NOMO-1 treated with DMSO at 0.1 percent for 48 hours (cell line): ENCODE data around the gene TSC22D4.
"Not testable (repeated sequence)": the region's sequence is repeated elsewhere in the genome, so short reads cannot be mapped to it uniquely, and the experiment has no call there.

Experiments
- DNase-seq: peaks from one replicate; lab custom pipeline; 2025; ENCODE audit not compliant: unreplicated experiment; lab: John Stamatoyannopoulos, UW

Gene TSC22D4

DNA sequence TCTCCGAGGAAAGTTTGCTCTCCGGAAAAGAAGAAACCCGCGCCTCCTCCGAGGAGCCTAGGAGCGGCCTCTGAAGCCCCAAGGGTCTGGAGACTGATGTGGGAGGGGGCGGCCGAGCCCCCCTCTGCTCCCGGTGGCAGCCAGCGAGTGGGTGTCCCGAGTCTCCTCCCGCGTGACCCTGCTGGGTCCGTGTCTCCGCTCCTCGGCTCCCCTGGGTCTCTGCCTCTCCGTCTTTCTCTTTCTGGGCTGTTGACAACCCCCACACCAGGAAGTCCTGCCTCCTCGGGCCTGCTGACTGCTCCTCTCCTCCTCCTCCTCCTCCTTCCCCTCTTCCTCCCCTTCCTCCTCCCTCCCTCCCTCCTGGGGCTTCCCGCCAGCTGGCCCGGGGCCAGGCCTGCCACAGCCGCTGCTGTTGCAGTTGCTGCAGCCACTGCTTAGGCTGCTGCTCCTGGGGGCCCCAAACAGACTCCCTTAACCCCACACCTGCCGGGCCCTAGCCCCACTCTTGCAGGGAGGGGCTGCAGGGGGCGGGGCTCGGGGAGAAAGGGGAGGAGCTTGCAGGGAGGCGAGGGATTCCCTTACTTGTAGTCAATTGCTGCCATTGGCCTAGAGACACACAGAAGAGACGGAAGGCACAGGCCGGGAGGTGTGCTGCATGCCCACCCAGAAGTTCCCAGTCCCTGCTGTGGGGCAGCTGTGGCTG, at the start of gene TSC22D4:
TSC22D4 (minus strand) TSS at position 257 of the 703 bp plus-strand sequence. CDS start 1,176 bp downstream, outside the sequence.
- DNase-seq = peak; percentile 98

DNA sequence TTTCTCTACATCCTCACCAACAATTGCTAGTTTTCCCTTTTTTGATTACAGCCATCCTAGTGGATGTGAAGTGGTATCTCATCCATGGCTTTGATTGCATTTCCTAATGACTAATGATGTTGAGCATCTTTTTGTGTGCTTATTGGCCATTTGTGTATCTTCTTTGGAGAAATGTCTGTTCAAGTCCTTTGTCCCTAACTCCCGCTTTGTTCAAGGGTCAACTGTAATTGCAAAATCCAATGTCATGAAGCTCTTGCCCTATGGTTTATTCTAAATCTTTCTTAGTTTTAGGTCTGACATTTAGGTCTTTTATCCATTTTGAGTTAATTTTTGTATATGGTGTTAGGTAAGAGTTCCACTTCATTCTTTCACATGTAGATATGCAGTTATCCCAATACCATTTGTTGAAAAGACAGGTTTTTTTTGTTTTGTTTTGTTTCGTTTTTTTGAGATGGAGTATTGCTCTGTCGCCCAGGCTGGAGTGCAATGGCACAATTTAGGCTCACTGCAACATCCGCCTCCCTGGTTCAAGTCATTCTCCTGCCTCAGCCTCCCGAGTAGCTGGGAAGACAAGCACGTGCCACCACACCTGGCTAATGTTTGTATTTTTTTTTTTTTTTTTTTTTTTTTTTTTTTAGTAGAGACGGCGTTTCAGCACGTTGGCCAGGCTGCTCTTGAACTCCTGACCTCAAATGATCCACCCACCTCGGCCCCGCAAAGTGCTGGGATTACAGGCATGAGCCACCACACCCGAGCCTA, 49.3 kb upstream of the TSC22D4 start:
- DNase-seq = not testable (repeated sequence)

DNA sequence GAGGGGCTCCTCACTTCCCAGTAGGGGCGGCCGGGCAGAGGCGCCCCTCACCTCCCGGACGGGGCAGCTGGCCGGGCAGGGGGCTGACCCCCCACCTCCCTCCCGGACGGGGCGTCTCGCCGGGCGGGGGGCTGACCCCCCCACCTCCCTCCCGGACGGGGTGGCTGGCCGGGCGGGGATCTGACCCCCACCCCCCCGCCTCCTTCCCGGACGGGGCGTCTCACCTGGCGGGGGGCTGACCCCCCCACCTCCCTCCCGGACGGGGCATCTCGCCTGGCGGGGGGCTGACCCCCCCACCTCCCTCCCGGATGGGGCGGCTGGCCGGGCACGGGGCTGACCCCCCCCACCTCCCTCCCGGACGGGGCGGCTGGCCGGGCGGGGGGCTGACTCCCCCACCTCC, 44.2 kb upstream of the TSC22D4 start:
- DNase-seq = not testable (repeated sequence)

DNA sequence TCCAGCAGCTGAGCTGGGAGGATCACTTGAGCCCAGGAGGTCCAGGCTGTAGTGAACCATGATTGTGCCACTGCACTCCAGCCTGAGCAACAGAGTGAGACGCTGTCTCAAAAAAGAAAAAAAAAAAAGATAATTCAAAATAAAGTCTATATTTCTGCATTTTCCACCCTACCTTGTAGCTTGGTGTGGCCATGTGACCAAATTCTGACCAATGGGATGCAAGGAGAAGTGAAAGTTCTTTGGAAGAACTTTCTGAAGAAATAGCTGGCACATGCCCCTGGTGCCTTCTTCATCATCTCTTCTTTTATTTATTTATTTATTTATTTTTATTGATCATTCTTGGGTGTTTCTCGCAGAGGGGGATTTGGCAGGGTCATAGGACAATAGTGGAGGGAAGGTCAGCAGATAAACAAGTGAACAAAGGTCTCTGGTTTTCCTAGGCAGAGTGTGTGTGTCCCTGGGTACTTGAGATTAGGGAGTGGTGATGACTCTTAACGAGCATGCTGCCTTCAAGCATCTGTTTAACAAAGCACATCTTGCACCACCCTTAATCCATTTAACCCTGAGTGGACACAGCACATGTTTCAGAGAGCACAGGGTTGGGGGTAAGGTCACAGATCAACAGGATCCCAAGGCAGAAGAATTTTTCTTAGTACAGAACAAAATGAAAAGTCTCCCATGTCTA, 43.0 kb upstream of the TSC22D4 start:
- peak; percentile 89 for DNase-seq

GRCh38 chr7:100521076-100521475, 42.1 kb upstream of the TSC22D4 start:
- no peak for DNase-seq

GRCh38 chr7:100520138-100520537, 41.1 kb upstream of the TSC22D4 start:
- DNase-seq = no peak

DNA sequence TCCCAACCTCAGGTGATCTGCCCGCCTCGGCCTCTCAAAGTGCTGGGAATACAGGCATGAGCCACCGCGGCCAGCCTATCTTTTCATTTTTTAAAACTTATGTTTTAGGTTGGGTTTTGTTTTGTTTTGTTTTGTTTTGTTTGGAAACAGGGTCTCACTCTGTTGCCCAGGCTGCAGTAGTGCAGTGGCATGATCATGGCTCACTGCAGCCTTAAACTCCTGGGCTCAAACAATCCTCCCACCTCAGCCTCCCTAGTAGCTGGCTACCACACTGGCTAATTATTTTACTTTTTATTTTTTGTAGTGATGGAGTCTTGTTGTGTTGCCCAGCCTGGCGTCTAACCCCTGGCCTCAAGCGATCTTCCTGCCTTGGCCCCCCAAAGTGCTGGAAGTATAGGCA, 40.6 kb upstream of the TSC22D4 start:
- no peak for DNase-seq

- no peak for DNase-seq
Observed at GRCh38 chr7:100517305-100517704, 38.3 kb upstream of the TSC22D4 start.

- no peak for DNase-seq
Observed at GRCh38 chr7:100516135-100516812, 37.3 kb upstream of the TSC22D4 start.

DNA sequence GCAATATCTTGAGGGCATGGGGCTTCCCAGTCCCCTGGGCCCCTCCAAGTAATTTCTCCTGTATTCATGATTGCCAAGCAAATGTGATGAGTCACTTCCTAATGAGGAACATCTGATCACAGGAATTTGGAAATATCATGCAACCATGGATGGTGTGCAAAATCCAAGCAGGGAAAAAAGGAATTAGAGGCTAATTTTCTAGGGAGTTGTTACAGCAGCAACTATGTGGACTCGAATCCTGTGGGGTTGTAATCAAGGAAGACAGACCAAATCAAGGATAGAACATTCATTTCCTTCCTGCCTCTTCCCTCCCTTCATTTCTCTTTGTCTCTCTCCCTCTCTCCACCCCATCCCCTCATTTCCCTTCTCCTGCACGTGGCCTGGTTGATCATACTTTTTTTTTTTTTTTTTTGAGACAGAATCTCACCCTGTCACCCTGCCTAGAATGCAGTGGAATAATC, 36.1 kb upstream of the TSC22D4 start:
- DNase-seq = no peak

GRCh38 chr7:100513212-100513810, 34.3 kb upstream of the TSC22D4 start:
- no peak for DNase-seq

DNA sequence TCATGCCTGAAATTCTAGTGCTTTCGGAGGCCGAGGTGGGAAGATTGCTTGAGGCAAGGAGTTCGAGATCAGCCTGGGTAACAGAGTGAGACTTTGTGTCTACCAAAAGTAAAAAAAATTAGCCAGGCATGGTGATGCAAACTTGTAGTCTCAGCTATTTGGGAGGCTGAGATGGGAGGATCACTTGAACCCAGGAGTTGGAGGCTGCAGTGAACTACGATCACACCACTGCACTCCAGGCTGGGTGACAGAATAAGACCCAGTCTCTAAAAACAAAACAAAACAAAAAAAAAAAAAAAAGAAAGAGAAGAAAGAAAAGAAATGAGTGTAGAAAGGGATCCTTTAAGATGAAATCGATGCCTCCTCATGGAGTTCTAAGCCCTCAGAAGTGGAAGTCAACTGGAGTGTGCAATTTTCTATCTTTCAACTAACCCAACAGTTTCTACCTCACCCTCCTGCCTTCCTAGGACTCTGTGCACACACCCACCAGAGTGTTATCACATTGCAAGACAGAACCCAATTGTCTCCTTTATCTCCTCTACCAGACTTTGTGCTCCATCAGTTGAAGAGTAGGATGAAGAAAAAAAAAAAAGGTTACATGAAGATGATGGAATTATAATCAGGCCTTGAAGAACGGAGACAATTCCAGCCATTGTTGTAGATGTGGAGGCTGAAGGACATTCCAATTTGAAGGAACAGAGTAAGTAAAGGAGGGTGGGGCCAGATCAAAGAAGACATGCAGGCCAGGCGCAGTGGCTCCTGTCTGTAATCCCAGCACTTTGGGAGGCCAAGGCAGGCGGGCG, 31.6 kb upstream of the TSC22D4 start:
- no peak for DNase-seq

DNA sequence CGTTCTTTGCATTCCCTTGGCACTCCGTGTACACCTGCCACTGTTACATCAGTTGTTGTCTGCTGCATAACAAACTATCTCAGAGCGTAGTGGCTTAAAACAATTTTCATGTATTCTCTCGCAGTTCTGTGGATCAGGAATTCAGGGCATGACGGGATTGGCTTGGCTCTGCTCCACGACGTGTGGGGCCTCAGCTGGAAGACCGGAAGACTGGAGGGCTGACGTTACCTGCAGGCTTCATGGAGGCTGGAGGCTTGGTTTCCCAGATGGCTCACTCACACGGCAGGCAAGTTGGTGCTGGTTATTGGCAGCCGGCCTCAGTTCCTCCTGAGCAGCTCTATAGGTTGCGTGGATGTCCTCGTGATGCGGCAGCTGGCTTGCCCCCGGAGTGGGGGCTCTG, 30.2 kb upstream of the TSC22D4 start:
- no peak for DNase-seq

DNA sequence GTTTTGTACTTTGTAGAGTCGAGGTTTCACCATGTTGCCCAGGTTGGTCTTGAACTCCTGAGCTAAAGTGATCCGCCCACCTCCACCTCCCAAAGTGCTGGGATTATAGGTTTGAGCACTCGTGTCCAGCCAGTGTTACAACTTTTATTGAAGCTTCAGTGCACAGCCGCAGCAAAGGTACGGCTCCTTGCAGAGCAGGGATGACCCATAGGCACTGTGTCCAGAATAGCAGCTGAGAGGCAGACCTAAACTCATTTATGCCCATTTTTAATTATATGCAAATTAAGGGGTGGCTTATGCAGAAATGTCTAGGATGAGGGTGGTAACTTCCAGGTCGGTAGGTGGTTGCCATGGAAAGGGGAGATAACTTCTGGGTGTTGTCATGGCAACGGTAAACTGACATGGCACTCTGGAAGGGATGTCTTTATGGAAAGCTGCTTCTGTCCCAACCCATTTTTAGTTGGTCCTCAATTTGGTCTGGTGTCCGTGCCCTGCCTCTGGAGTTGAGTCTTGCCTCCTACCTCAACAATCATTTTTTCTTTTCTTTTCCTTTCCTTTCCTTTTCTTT, 27.4 kb upstream of the TSC22D4 start:
- DNase-seq = no peak

DNA sequence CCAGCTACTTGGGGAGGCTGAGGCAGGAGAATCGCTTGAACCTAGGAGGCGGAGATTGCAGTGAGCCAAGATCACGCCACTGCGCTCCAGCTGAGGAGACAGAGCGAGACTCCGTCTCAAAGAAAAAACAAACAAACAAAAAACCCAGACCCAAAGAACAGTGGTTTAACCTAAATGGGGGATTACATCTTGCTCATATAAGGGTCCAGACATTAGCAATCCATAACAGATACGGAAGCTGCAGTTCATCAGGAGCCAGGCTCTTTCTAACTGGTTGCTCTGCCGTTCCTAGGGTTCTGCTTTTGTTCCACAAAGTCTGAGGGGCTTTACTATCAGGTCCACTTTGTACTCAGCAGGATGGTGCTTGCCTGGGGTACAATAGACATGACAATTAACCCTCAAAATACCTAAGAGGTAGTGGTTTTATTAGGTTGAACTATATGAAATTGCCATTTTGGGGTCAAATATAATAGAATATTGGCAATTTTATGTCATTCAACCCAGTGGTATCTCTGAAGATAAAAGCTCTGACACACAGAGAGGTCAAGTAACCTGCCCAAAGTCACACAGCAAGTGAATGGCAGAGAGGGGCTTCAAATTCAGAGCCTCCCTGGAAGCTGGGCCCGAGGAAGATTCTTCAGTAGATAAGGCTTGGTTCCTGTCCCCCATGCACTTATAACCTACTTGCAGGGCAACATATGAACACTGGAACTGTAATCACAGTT, 26.0 kb upstream of the TSC22D4 start:
- DNase-seq = no peak

GRCh38 chr7:100504031-100504430, 25.0 kb upstream of the TSC22D4 start:
- not testable (repeated sequence) for DNase-seq

DNA sequence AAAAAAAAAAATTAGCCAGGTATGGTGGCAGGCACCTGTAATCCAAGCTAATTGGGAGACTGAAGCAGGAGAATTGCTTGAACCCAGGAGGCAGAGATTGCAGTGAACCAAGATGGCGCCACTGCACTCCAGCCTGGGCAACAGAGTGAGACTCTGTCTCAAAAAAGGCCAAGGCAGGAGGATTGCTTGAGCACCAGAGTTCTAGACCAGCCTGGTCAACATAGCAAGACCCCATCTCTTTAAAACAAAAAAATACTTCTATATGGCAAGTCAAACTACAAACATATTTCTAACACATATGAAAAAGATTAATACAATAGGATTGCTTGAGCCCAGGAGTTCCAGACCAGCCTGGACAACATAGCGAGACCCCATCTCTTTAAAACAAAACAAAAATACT, 21.7 kb upstream of the TSC22D4 start:
- not testable (repeated sequence) for DNase-seq

DNA sequence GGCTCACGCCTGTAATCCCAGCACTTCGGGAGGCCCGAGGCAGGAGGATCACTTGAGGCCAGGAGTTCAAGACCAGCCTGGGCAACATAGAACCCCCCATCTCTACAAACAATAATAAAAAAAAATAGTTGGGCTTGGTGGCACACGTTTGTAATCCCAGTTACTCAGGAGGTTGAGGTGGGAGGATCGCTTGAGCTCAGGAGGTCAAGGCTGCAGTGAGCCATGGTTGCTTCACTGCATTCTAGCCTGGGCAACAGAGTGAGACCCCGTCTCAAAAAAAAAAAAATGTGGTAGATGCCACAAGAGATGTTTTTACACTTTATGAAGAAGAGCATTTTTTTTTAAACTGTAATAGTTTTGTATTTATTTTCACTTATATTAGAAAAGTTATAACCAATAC, 17.5 kb upstream of the TSC22D4 start:
- no peak for DNase-seq
